B cell (primary cell): ENCODE measurements around the gene ERBB2. TPM values are rescaled to one million over a fixed set of nuclear protein-coding genes. Genes with fewer than 3 reads are reported as not detected.

Experiments used
- ATAC-seq: fragments of 200-7000 bp; cut with Tn5 transposase; one replicate; pipeline ENCODE4 v1.10.0; 2021; ENCODE audit warnings: low read depth, mild to moderate bottlenecking, moderate number of reproducible peaks, moderate library complexity
- CTCF ChIA-PET: fragments of 350-600 bp; sonication (Branson Sonifier 250); formaldehyde crosslinking; loops from one replicate; lab custom pipeline; 2021; ENCODE audit warnings: antibody characterized with exemption, inconsistent platforms; lab: Charles Lee
- POLR2A ChIA-PET: fragments of 350-600 bp; sonication (Branson Sonifier 250); formaldehyde crosslinking; loops from one replicate; lab custom pipeline; 2021; ENCODE audit warnings: antibody characterized with exemption; lab: Charles Lee
- DNase-seq: peaks from one replicate; pipeline ENCODE4 v3.0.0; 2013
- H2AFZ ChIP-seq: 2 replicates; pipeline ENCODE4 v1.6.1; 2012; ENCODE audit warnings: mild to moderate bottlenecking, low read depth, low read length; ENCODE audit not compliant: insufficient read depth, poor library complexity, severe bottlenecking
- H3K27ac ChIP-seq, 2 donors: 1 replicate in 1 of 2; 2 replicates in 1 of 2; pipeline ENCODE4 v1.5.1; 2012 to 2013; ENCODE audit warnings: low read length in 2 of 2, mild to moderate bottlenecking in 2 of 2, moderate library complexity in 1 of 2
- H3K27me3 ChIP-seq, 4 experiments: fragments of 200-600 bp in 1 of 4; sonication (generic) in 1 of 4; replicated peaks in 1 of 4; 1 replicate in 2 of 4; 2 replicates in 2 of 4; pipeline versions ENCODE4 v1.6.1 to v1.7.0; 2013 to 2016; ENCODE audit warnings: low read length in 3 of 4, mild to moderate bottlenecking in 2 of 4, mixed read lengths in 1 of 4, moderate library complexity in 1 of 4; ENCODE audit not compliant: insufficient read depth in 4 of 4, control insufficient read depth in 3 of 4; ENCODE audit errors: control extremely low read depth in 1 of 4
- H3K36me3 ChIP-seq, 2 experiments: replicated peaks in 1 of 2; 1 replicate in 1 of 2; 2 replicates in 1 of 2; pipeline versions ENCODE4 v1.6.1 to v1.7.1; 2013; ENCODE audit warnings: low read length in 1 of 2; ENCODE audit not compliant: insufficient read depth in 2 of 2, control insufficient read depth in 1 of 2; ENCODE audit errors: control extremely low read depth in 1 of 2, extremely low read depth in 1 of 2
- H3K4me1 ChIP-seq, 2 donors: fragments of 200-600 bp in 1 of 2; sonication (generic) in 1 of 2; 1 replicate in 1 of 2; 2 replicates in 1 of 2; pipeline versions ENCODE4 v1.5.1 to v1.6.1; 2013 to 2017; ENCODE audit warnings: low read length in 2 of 2; ENCODE audit not compliant: control insufficient read depth in 2 of 2, insufficient read depth in 2 of 2
- H3K4me2 ChIP-seq: replicated peaks from 2 replicates; pipeline ENCODE3; 2012; ENCODE audit warnings: mild to moderate bottlenecking, low read depth, low read length; ENCODE audit not compliant: poor library complexity, severe bottlenecking
- H3K4me3 ChIP-seq, 5 experiments: fragments of 200-600 bp in 1 of 5; sonication (generic) in 1 of 5; 1 replicate in 3 of 5; 2 replicates in 2 of 5; pipeline versions ENCODE4 v1.5.1 to v1.7.0; 2011 to 2016; ENCODE audit warnings: low read length in 4 of 5, mild to moderate bottlenecking in 4 of 5, low read depth in 2 of 5, control low read depth in 1 of 5, moderate library complexity in 1 of 5; ENCODE audit not compliant: insufficient read depth in 1 of 5; ENCODE audit errors: control extremely low read depth in 1 of 5, extremely low read depth in 1 of 5
- H3K79me2 ChIP-seq: fragments of 200-600 bp; sonication (generic); one replicate; pipeline ENCODE4 v1.6.0; 2016; ENCODE audit warnings: low read length; ENCODE audit not compliant: control insufficient read depth, insufficient read depth
- H3K9ac ChIP-seq: fragments of 200-600 bp; sonication (generic); 2 replicates; pipeline ENCODE4 v1.6.1; 2017; ENCODE audit warnings: mild to moderate bottlenecking, low read length, moderate library complexity
- H3K9me3 ChIP-seq, 3 donors: one replicate each; pipeline versions ENCODE4 v1.6.1 to v1.7.1; 2013; ENCODE audit warnings: low read length in 2 of 3; ENCODE audit not compliant: control insufficient read depth in 2 of 3, insufficient read depth in 1 of 3; ENCODE audit errors: control extremely low read depth in 1 of 3
- H4K20me1 ChIP-seq: 2 replicates; pipeline ENCODE4 v1.6.0; 2012; ENCODE audit warnings: mild to moderate bottlenecking, low read length; ENCODE audit not compliant: insufficient read depth, control insufficient read depth, poor library complexity, severe bottlenecking
- H3K27ac Mint-ChIP-seq: one replicate; pipeline ENCODE4 v1.8.0; 2021; ENCODE audit warnings: mixed read lengths
- H3K27me3 Mint-ChIP-seq: one replicate; pipeline ENCODE4 v1.8.0; 2021; ENCODE audit warnings: mixed read lengths
- H3K4me1 Mint-ChIP-seq: one replicate; pipeline ENCODE4 v1.8.0; 2021; ENCODE audit warnings: mixed read lengths
- H3K4me3 Mint-ChIP-seq: one replicate; pipeline ENCODE4 v1.8.0; 2021; ENCODE audit warnings: mixed read lengths
- H3K9me3 Mint-ChIP-seq: one replicate; pipeline ENCODE4 v1.8.0; 2022; ENCODE audit warnings: mixed read lengths; ENCODE audit not compliant: insufficient read depth
- EZH2 ChIP-seq: IDR thresholded peaks from 2 replicates; pipeline ENCODE4 v1.6.1; 2012; ENCODE audit warnings: borderline replicate concordance, low read depth, mild to moderate bottlenecking, moderate library complexity, low read length; ENCODE audit not compliant: insufficient read depth, poor library complexity, severe bottlenecking
- WGBS: methylation state at CpG from one replicate; pipeline ENCODE4 v1.1.5; 2013; ENCODE audit warnings: missing lambda C conversion rate; ENCODE audit not compliant: insufficient coverage; 5-methylcytosine and 5-hydroxymethylcytosine counted together
- intact Hi-C: fragments of 100-400 bp; cut with micrococcal nuclease; formaldehyde crosslinking; loops from one replicate; pipeline ENCODE4 v1.10.0; 2022
- polyA plus RNA-seq: library from polyadenylated mRNA; depleted of rRNA; stranded (reverse); fragments of >200 nt; gene quantifications from 2 replicates; pipeline ENCODE4 v1.2.3, GENCODE V29; 2012
- total RNA-seq, 2 donors: library from RNA; stranded (reverse); fragments of 120-200 nt in 1 of 2; gene quantifications; 1 replicate in 1 of 2; 2 replicates in 1 of 2; pipeline versions ENCODE4 v1.2.3 to v1.2.4, GENCODE V29; 2013 to 2022
- TF ChIP-seq, protein P1 (sequence below): fragments of 200-600 bp; IDR thresholded peaks from one replicate; pipeline ENCODE4 v1.8.0; 2022; ENCODE audit warnings: antibody characterized with exemption, mild to moderate bottlenecking

Gene ERBB2
- total and polyA plus RNA-seq, 2 donors (not counting 1 experiment from before 2014, with no cell fraction given) = 3.2 to 8.4 TPM

DNA sequence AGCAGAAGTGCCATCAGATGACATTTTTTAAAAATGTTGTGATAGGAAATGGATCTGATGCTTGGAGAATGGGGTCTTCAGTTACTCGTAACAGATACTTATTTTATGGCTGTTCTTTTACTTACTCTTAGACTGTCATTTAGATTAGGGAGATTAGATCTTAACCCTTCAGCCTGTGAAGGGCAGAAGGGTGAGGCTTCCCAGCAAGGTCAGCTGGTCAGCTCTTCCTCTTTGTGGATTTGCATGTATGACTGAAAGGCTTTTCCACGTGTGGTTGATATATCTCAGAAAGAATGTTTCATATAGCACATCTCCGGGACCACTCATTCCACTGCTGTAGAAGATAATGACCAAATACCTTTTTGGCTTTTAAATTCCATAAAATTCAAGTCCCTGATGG is 65.3 kb downstream of the ERBB2 start:
- intact Hi-C loops = no loop called here
- peak overlapping the region; percentile 19 for H3K4me3 Mint-ChIP-seq
- H3K4me1 Mint-ChIP-seq = peaks cover 74% of the 10 kb centered on the region
- H2AFZ ChIP-seq = no peak overlapping the region
- no peak overlapping the region for H3K4me3 ChIP-seq
- no peak overlapping the region for H3K4me2 ChIP-seq
- H3K9me3 ChIP-seq = no peaks in the 10 kb centered on the region
- H3K9me3 Mint-ChIP-seq = no peaks in the 10 kb centered on the region
- peak overlapping the region; percentile 91 for H3K27ac Mint-ChIP-seq
- ATAC-seq (no peak), DNase-seq (no peak)
- H3K4me1 ChIP-seq = peaks cover 44 to 67% of the 10 kb centered on the region in 2 donors
- H3K27ac ChIP-seq = peak overlapping the region; percentile 3 to 86
- H3K36me3 ChIP-seq = peaks cover 10 to 89% of the 10 kb centered on the region in 2 experiments
- no peak overlapping the region for H3K9ac ChIP-seq
- TF ChIP-seq, protein P1, sequence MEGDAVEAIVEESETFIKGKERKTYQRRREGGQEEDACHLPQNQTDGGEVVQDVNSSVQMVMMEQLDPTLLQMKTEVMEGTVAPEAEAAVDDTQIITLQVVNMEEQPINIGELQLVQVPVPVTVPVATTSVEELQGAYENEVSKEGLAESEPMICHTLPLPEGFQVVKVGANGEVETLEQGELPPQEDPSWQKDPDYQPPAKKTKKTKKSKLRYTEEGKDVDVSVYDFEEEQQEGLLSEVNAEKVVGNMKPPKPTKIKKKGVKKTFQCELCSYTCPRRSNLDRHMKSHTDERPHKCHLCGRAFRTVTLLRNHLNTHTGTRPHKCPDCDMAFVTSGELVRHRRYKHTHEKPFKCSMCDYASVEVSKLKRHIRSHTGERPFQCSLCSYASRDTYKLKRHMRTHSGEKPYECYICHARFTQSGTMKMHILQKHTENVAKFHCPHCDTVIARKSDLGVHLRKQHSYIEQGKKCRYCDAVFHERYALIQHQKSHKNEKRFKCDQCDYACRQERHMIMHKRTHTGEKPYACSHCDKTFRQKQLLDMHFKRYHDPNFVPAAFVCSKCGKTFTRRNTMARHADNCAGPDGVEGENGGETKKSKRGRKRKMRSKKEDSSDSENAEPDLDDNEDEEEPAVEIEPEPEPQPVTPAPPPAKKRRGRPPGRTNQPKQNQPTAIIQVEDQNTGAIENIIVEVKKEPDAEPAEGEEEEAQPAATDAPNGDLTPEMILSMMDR = no peak
- TF ChIP-seq EZH2 = no peak
- WGBS = no CpG with 5 or more reads among the region's 3 CpGs
- H3K27me3 ChIP-seq = no peaks in the 10 kb centered on the region
- H3K27me3 Mint-ChIP-seq = no peaks in the 10 kb centered on the region
- ChIA-PET POLR2A (interaction anchor here (0.5 to 1.5 kb wide), 3 partner anchors 9 to 142 kb away, joined by 7 to 8 read pairs (median 7); no protein-coding TSS in a partner anchor), CTCF (interaction anchor here (1.1 to 1.5 kb wide), 4 partner anchors 10 to 109 kb away, joined by 3 to 10 read pairs (median 4); partner anchors contain the start of gene IKZF3)
- peaks cover 7% of the 10 kb centered on the region for H4K20me1 ChIP-seq
- peaks cover 99% of the 10 kb centered on the region for H3K79me2 ChIP-seq

DNA sequence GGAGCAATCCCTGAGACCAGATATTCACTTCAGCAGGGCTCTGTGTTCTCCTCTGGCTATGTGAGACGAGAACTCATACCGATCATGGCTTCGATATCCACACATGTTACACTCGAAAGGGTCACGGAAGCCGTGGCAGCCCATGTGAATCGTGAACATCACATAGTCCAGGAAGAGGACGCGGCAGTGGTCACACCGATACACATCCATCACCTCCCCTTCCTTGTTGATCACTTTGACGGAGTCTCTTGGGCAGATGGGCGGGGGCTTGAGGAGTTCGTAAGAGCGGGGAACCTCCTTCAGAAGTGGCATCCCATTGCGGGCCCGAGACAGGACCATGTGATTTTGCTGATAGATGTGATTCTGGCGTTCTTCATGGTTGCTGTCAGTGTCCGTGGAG is 65.9 kb downstream of the ERBB2 start:
- H3K9ac ChIP-seq = no peak overlapping the region
- WGBS = over 99% methylated on average over 11 of the region's 18 CpGs
- intact Hi-C loops = no loop called here
- H3K79me2 ChIP-seq = peaks cover 99% of the 10 kb centered on the region
- Mint-ChIP-seq H3K27ac (peak overlapping the region; percentile 91), H3K9me3 (no peaks in the 10 kb centered on the region), H3K4me3 (no peak overlapping the region), H3K4me1 (peaks cover 77% of the 10 kb centered on the region), H3K27me3 (no peaks in the 10 kb centered on the region)
- H3K27ac ChIP-seq = peak overlapping the region; percentile 3 to 86
- ChIA-PET CTCF (interaction anchor here (0.8 kb wide), 1 partner anchor 108 kb away, joined by 3 read pairs; no protein-coding TSS in a partner anchor), POLR2A (interaction anchor here (2.3 kb wide), 1 partner anchor 10 kb away, joined by 12 read pairs; no protein-coding TSS in a partner anchor)
- TF ChIP-seq, protein P1 = no peak
- no peak for TF ChIP-seq EZH2
- no peak overlapping the region for H3K4me2 ChIP-seq
- H3K4me3 ChIP-seq = no peak overlapping the region
- ATAC-seq (no peak), DNase-seq (no peak)
- H3K36me3 ChIP-seq = peaks cover 10 to 90% of the 10 kb centered on the region in 2 experiments
- no peak overlapping the region for H2AFZ ChIP-seq
- no peaks in the 10 kb centered on the region for H3K27me3 ChIP-seq
- H3K9me3 ChIP-seq = no peaks in the 10 kb centered on the region
- peaks cover 7% of the 10 kb centered on the region for H4K20me1 ChIP-seq
- H3K4me1 ChIP-seq = peaks cover 49 to 68% of the 10 kb centered on the region in 2 donors
